ENCODE measurements around the gene IP6K1.

Gene IP6K1

DNA sequence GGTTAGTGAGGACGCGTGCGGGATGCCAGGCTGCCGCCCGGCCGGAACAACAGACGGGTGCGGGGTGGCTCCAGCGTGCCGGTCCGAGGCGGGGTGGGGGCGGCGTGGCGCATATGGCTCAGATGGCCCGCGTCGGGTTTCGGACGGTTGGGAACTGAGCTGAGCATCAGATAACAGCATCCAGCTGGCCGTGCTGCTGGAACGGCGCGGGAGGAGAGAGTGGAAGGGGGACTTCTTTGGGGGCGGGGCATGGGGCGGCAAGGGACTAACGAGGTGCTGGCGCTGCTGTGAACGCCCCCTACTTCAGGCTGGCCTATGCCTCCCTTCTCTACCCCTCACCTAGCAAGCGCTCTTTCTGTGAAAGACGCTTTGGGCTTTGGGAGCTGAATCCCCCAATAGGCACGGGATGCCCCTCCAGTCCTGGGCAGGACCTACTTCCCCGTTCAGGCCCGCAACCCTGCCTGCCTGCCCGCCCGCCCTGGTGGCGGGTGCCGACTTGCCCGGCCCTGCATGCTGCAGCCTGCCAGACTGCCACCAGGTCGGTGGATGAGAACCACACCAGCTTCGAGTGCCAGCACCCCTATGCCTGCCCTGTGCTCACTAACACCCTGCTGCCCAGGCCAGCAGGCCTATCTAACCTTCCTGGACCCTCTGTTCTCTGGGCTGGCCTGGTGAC is 17.3 kb upstream of the IP6K1 start:
- TF ChIP-seq ESRRG (CRISPR knock-in tag; IDR thresholded peaks at IDR 0.05) (no peak), ISL1 (CRISPR knock-in tag; IDR thresholded peaks at IDR 0.05) (no peak), SNAI2 (CRISPR knock-in tag; IDR thresholded peaks at IDR 0.05) (no peak), ZC3H10 (CRISPR knock-in tag; IDR thresholded peaks at IDR 0.05) (no peak), CSDC2 (CRISPR knock-in tag; IDR thresholded peaks at IDR 0.05) (no peak), ZFP30 (CRISPR knock-in tag; IDR thresholded peaks at IDR 0.05) (no peak), TCF4 (CRISPR knock-in tag; IDR thresholded peaks at IDR 0.05; ENCODE audit: borderline replicate concordance) (no peak), TOX (CRISPR knock-in tag; IDR thresholded peaks at IDR 0.05; ENCODE audit: borderline replicate concordance) (no peak), ZNF565 (CRISPR knock-in tag; conservative IDR thresholded peaks at IDR 0.05; ENCODE audit: low read depth) (no peak), ARNTL (CRISPR knock-in tag; IDR thresholded peaks at IDR 0.05; ENCODE audit: borderline replicate concordance, low read depth) (no peak), PPARA (CRISPR knock-in tag; IDR thresholded peaks at IDR 0.05; ENCODE audit: borderline replicate concordance) (no peak), BACH2 (CRISPR knock-in tag; IDR thresholded peaks at IDR 0.05; ENCODE audit: borderline replicate concordance) (no peak), OSR1 (CRISPR knock-in tag; IDR thresholded peaks at IDR 0.05) (no peak)
- TF ChIP-seq, protein P1, sequence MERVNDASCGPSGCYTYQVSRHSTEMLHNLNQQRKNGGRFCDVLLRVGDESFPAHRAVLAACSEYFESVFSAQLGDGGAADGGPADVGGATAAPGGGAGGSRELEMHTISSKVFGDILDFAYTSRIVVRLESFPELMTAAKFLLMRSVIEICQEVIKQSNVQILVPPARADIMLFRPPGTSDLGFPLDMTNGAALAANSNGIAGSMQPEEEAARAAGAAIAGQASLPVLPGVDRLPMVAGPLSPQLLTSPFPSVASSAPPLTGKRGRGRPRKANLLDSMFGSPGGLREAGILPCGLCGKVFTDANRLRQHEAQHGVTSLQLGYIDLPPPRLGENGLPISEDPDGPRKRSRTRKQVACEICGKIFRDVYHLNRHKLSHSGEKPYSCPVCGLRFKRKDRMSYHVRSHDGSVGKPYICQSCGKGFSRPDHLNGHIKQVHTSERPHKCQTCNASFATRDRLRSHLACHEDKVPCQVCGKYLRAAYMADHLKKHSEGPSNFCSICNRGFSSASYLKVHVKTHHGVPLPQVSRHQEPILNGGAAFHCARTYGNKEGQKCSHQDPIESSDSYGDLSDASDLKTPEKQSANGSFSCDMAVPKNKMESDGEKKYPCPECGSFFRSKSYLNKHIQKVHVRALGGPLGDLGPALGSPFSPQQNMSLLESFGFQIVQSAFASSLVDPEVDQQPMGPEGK (CRISPR knock-in tag; IDR thresholded peaks at IDR 0.05; ENCODE audit: borderline replicate concordance), result no peak
- TF ChIP-seq, protein P2, sequence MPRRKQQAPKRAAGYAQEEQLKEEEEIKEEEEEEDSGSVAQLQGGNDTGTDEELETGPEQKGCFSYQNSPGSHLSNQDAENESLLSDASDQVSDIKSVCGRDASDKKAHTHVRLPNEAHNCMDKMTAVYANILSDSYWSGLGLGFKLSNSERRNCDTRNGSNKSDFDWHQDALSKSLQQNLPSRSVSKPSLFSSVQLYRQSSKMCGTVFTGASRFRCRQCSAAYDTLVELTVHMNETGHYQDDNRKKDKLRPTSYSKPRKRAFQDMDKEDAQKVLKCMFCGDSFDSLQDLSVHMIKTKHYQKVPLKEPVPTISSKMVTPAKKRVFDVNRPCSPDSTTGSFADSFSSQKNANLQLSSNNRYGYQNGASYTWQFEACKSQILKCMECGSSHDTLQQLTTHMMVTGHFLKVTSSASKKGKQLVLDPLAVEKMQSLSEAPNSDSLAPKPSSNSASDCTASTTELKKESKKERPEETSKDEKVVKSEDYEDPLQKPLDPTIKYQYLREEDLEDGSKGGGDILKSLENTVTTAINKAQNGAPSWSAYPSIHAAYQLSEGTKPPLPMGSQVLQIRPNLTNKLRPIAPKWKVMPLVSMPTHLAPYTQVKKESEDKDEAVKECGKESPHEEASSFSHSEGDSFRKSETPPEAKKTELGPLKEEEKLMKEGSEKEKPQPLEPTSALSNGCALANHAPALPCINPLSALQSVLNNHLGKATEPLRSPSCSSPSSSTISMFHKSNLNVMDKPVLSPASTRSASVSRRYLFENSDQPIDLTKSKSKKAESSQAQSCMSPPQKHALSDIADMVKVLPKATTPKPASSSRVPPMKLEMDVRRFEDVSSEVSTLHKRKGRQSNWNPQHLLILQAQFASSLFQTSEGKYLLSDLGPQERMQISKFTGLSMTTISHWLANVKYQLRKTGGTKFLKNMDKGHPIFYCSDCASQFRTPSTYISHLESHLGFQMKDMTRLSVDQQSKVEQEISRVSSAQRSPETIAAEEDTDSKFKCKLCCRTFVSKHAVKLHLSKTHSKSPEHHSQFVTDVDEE (CRISPR knock-in tag; IDR thresholded peaks at IDR 0.05), result no peak
- TF ChIP-seq, protein P3, sequence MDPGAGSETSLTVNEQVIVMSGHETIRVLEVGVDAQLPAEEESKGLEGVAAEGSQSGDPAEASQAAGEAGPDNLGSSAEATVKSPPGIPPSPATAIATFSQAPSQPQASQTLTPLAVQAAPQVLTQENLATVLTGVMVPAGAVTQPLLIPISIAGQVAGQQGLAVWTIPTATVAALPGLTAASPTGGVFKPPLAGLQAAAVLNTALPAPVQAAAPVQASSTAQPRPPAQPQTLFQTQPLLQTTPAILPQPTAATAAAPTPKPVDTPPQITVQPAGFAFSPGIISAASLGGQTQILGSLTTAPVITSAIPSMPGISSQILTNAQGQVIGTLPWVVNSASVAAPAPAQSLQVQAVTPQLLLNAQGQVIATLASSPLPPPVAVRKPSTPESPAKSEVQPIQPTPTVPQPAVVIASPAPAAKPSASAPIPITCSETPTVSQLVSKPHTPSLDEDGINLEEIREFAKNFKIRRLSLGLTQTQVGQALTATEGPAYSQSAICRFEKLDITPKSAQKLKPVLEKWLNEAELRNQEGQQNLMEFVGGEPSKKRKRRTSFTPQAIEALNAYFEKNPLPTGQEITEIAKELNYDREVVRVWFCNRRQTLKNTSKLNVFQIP (CRISPR knock-in tag; IDR thresholded peaks at IDR 0.05; ENCODE audit: borderline replicate concordance, low read depth), result no peak
- TF ChIP-seq, protein P4, sequence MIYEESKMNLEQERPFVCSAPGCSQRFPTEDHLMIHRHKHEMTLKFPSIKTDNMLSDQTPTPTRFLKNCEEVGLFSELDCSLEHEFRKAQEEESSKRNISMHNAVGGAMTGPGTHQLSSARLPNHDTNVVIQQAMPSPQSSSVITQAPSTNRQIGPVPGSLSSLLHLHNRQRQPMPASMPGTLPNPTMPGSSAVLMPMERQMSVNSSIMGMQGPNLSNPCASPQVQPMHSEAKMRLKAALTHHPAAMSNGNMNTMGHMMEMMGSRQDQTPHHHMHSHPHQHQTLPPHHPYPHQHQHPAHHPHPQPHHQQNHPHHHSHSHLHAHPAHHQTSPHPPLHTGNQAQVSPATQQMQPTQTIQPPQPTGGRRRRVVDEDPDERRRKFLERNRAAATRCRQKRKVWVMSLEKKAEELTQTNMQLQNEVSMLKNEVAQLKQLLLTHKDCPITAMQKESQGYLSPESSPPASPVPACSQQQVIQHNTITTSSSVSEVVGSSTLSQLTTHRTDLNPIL (CRISPR knock-in tag; IDR thresholded peaks at IDR 0.05; ENCODE audit: low read depth), result no peak
- peak; percentile 22 for ATAC-seq

DNA sequence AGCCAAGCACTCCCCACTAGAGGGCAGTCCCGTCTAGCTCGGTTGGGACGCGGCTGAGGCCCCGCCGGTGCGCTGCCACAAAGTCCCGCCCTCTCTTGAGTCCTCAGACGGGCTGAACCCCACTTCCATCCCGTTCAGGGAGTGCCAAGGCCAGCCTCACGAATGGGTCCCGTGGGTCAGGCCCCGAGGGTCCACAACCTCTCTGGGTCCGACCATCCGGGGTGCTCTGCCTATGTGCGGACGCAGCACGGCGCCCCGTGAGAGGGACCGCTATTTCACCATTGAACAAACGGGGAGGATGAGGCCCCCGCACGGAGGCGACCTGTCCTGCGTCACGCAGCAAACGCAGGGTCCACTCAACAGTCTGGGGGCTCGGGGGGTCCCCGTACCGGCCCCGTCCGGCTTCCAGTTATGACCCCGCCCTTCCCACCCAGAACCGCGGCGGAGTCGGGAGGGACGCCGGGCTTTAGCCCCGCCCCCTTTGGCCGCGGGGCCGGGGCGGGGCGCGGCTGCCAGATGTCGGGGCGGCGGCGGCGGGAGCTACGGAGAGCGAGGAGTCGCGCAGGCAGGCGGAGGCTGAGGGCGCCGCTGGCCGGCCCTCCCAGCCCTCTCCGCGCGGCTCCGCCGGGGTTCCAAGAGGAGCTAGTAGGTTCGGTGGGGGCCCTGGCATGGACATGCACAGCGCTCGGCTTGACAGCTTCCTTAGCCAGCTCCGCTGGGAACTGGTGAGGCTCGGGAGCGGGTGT is 16.6 kb upstream of the IP6K1 start, which contains the start of gene INKA1:
Gene INKA1, plus strand, starts transcription at position 543 of the 746 bp plus-strand sequence. Its CDS starts 132 bp downstream, at position 675.
- ATAC-seq, result peak; percentile 79
- TF ChIP-seq, protein P3 (CRISPR knock-in tag; IDR thresholded peaks at IDR 0.05; ENCODE audit: borderline replicate concordance, low read depth), result 0 out of 2 replicates have a peak, but pooled peaks have one; percentile 61
- no peak for TF ChIP-seq ZNF70 (CRISPR knock-in tag; IDR thresholded peaks at IDR 0.05)

DNA sequence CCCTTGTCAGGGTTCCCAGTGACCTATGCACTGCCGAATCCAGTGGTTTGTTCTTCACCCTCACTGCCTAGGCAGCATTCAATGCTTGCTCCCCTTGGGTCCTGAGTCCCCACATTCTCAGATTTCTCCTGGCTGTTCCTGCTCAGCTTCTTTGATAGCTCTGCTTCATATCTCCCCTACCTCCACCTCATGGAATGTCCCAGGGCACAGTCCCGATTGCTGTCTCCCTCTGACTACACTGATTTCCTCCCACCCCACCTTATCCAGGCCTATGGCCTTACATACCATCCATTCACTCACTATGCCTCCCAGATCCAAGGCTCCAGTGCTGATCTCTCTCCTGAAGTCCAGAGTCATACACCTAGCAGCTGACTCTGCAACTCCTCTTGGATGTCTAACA is 14.8 kb upstream of the IP6K1 start:
- no peak for ATAC-seq
- TF ChIP-seq, protein P4 (CRISPR knock-in tag; IDR thresholded peaks at IDR 0.05; ENCODE audit: low read depth), result no peak
- TF ChIP-seq RARB (CRISPR knock-in tag; IDR thresholded peaks at IDR 0.05) (no peak), BACH2 (CRISPR knock-in tag; IDR thresholded peaks at IDR 0.05; ENCODE audit: borderline replicate concordance) (no peak), GLIS3 (CRISPR knock-in tag; IDR thresholded peaks at IDR 0.05) (no peak), CSDC2 (CRISPR knock-in tag; IDR thresholded peaks at IDR 0.05) (no peak), ESRRG (CRISPR knock-in tag; IDR thresholded peaks at IDR 0.05) (no peak), TCF4 (CRISPR knock-in tag; IDR thresholded peaks at IDR 0.05; ENCODE audit: borderline replicate concordance) (no peak), TOX (CRISPR knock-in tag; IDR thresholded peaks at IDR 0.05; ENCODE audit: borderline replicate concordance) (no peak), PPARA (CRISPR knock-in tag; IDR thresholded peaks at IDR 0.05; ENCODE audit: borderline replicate concordance) (no peak)
- TF ChIP-seq, protein P3 (CRISPR knock-in tag; IDR thresholded peaks at IDR 0.05; ENCODE audit: borderline replicate concordance, low read depth), result no peak

All from SK-N-SH treated with all-trans-retinoic acid at 6 μM for 48 hours (cell line).